Measurements from ENCODE around the gene GTF2E1. TPM values are rescaled to one million over a fixed set of nuclear protein-coding genes. Genes with fewer than 3 reads are reported as not detected.

GTF2E1 gene
- total RNA-seq, 4 donors from 2014 or later = 3.1 to 14.5 (median 8.3) TPM

DNA sequence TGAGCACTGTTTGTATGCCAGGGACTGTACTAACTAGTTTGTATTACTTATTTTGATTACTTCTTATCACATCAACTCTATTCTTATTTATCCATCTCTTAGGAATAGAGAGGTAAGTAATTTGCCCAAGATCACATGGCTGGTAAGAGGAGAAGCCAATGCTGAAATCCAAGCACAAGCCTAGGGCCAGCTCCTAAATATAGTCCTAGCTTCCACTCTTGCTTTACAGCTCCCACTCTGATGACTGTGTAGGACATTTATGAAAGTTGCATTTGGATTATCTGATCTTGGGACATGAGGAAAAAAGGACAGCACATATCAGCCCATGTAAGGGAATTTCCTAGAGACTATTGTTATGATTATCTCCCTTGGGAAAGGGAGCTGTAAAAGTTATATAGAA, 58.1 kb downstream of the GTF2E1 start:
- TF ChIP-seq CTCF (IDR thresholded peaks at IDR 0.05) (no peak), POLR2A (IDR thresholded peaks at IDR 0.05) (no peak)
- Histone ChIP-seq H3K36me3 (no peaks in the 10 kb centered on the region), H3K4me1 (no peaks in the 10 kb centered on the region), H3K27me3 (no peaks in the 10 kb centered on the region), H3K4me3 (no peak overlapping the region), H3K9me3 (no peaks in the 10 kb centered on the region), H3K27ac (no peak overlapping the region)
- DNase-seq = no peak
- intact Hi-C loops (cut with DNase I) = no loop called here

- Histone ChIP-seq H3K4me1 (no peaks in the 10 kb centered on the region), H3K36me3 (no peaks in the 10 kb centered on the region), H3K27ac (no peak overlapping the region), H3K4me3 (no peak overlapping the region), H3K9me3 (no peaks in the 10 kb centered on the region), H3K27me3 (no peaks in the 10 kb centered on the region)
- DNase-seq = no peak
- intact Hi-C loops (cut with DNase I) = no loop called here
- TF ChIP-seq CTCF (IDR thresholded peaks at IDR 0.05) (no peak), POLR2A (IDR thresholded peaks at IDR 0.05) (no peak)
- WGBS, 2 donors = 69 to 75% methylated on average over 2 of the region's 2 CpGs
Measured at GRCh38 chr3:120801484-120801883, 58.9 kb downstream of the GTF2E1 start.

GRCh38 chr3:120802916-120803315, 60.4 kb downstream of the GTF2E1 start:
- Histone ChIP-seq H3K4me1 (no peaks in the 10 kb centered on the region), H3K9me3 (no peaks in the 10 kb centered on the region), H3K4me3 (no peak overlapping the region), H3K27ac (no peak overlapping the region), H3K36me3 (no peaks in the 10 kb centered on the region), H3K27me3 (no peaks in the 10 kb centered on the region)
- TF ChIP-seq CTCF (IDR thresholded peaks at IDR 0.05) = no peak
- no peak for TF ChIP-seq POLR2A (IDR thresholded peaks at IDR 0.05)
- DNase-seq = no peak
- WGBS, 2 donors = 45 to 58% methylated on average over 3 of the region's 3 CpGs
- intact Hi-C loops (cut with DNase I) = no loop called here

- Histone ChIP-seq H3K36me3 (no peaks in the 10 kb centered on the region), H3K9me3 (no peaks in the 10 kb centered on the region), H3K27ac (no peak overlapping the region), H3K4me1 (no peaks in the 10 kb centered on the region), H3K4me3 (no peak overlapping the region), H3K27me3 (no peaks in the 10 kb centered on the region)
- 41 to 54% methylated on average over 3 of the region's 4 CpGs for WGBS, 2 donors
- TF ChIP-seq CTCF (IDR thresholded peaks at IDR 0.05) = no peak
- TF ChIP-seq POLR2A (IDR thresholded peaks at IDR 0.05) = no peak
- intact Hi-C loops (cut with DNase I) = no loop called here
- DNase-seq = no peak
Measured at GRCh38 chr3:120816728-120817127, 74.2 kb downstream of the GTF2E1 start.

- WGBS, 2 donors = 56 to 63% methylated on average over 3 of the region's 3 CpGs
- Histone ChIP-seq H3K9me3 (no peaks in the 10 kb centered on the region), H3K4me1 (no peaks in the 10 kb centered on the region), H3K27ac (no peak overlapping the region), H3K4me3 (no peak overlapping the region), H3K36me3 (no peaks in the 10 kb centered on the region), H3K27me3 (no peaks in the 10 kb centered on the region)
- DNase-seq = no peak
- intact Hi-C loops (cut with DNase I) = no loop called here
- TF ChIP-seq CTCF (IDR thresholded peaks at IDR 0.05) = no peak
- TF ChIP-seq POLR2A (IDR thresholded peaks at IDR 0.05) = no peak
Measured at GRCh38 chr3:120820748-120821147, 78.2 kb downstream of the GTF2E1 start.

Measured in esophagus squamous epithelium (tissue), 5 donors.